Activated naive CD8-positive, alpha-beta T cell treated with anti-CD3 and anti-CD28 coated beads, Interleukin-2, amount 50 U/mL, for 24 hours (primary cell): ENCODE data around the gene STRIP1.
"Not testable (repeated sequence)": the region's sequence is repeated elsewhere in the genome, so short reads cannot be mapped to it uniquely, and the experiment has no call there.

Experiments
- ATAC-seq: fragments of 150-1000 bp; cut with Tn5 transposase; one replicate; pipeline ENCODE4 v1.10.0; 2021
- DNase-seq: peaks from one replicate; pipeline ENCODE4 v3.0.0; 2021
- H3K27ac Mint-ChIP-seq: one replicate; pipeline ENCODE4 v1.8.0; 2021; ENCODE audit warnings: mild to moderate bottlenecking, mixed read lengths
- H3K27me3 Mint-ChIP-seq: one replicate; pipeline ENCODE4 v1.8.0; 2021; ENCODE audit warnings: mixed read lengths
- H3K36me3 Mint-ChIP-seq: one replicate; pipeline ENCODE4 v1.8.0; 2021; ENCODE audit warnings: low read depth, mixed read lengths
- H3K4me1 Mint-ChIP-seq: one replicate; pipeline ENCODE4 v1.8.0; 2021; ENCODE audit warnings: mixed read lengths
- H3K4me3 Mint-ChIP-seq: one replicate; pipeline ENCODE4 v1.8.0; 2021; ENCODE audit warnings: mild to moderate bottlenecking, moderate library complexity, mixed read lengths
- H3K9me3 Mint-ChIP-seq: one replicate; pipeline ENCODE4 v1.8.0; 2021; ENCODE audit warnings: mixed read lengths

STRIP1 gene

DNA sequence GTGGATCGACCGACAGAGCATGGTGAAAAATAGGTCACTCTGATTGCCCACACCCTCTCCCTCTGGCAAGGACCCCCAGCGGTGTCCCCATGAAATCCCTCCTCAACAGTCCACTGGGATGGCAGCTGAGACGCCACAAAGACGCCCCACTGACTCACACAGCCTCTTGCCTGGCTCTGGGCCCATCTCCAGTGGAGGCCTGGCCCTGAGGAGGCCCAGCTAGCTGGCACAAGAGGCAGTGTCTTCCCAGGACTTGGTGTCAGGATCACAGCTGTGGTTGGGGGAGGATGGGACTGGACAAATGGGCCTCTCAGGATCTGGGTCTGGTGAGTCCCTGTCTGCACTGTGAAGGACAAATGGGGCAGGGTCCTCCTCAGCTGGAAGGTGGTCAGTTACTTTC lies 31.4 kb downstream of the STRIP1 start:
- Mint-ChIP-seq H3K4me1 (peaks cover 7% of the 10 kb centered on the region), H3K27ac (no peak overlapping the region), H3K27me3 (peaks cover 34% of the 10 kb centered on the region), H3K4me3 (no peak overlapping the region), H3K36me3 (peaks cover 2% of the 10 kb centered on the region), H3K9me3 (no peaks in the 10 kb centered on the region)
- ATAC-seq: no peak
- no peak for DNase-seq

DNA sequence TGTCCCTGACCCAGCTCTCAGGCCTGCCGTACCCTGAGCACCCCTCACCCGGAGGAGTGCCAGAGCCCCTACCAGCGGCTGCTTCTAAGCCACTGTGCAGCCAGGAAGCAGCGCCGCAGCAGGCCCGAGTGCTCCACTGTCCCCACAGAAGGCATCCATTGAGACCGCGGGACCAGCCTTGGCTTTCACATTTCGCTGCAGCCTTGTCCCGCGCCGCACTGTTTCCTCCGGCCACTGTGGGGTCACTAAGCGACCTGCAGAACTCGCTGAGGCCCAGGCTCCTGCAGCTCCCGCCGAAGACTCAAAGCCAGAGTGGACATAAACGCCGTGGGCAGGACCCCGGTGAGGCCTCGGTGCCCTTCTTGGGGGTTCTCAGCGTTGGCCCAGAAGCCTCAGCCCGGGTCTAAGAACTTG lies 33.1 kb downstream of the STRIP1 start:
- no peaks in the 10 kb centered on the region for H3K9me3 Mint-ChIP-seq
- ATAC-seq: no peak
- peaks cover 2% of the 10 kb centered on the region for H3K36me3 Mint-ChIP-seq
- peaks cover 7% of the 10 kb centered on the region for H3K4me1 Mint-ChIP-seq
- no peak overlapping the region for H3K4me3 Mint-ChIP-seq
- DNase-seq: no peak
- peaks cover 48% of the 10 kb centered on the region for H3K27me3 Mint-ChIP-seq
- H3K27ac Mint-ChIP-seq: no peak overlapping the region

DNA sequence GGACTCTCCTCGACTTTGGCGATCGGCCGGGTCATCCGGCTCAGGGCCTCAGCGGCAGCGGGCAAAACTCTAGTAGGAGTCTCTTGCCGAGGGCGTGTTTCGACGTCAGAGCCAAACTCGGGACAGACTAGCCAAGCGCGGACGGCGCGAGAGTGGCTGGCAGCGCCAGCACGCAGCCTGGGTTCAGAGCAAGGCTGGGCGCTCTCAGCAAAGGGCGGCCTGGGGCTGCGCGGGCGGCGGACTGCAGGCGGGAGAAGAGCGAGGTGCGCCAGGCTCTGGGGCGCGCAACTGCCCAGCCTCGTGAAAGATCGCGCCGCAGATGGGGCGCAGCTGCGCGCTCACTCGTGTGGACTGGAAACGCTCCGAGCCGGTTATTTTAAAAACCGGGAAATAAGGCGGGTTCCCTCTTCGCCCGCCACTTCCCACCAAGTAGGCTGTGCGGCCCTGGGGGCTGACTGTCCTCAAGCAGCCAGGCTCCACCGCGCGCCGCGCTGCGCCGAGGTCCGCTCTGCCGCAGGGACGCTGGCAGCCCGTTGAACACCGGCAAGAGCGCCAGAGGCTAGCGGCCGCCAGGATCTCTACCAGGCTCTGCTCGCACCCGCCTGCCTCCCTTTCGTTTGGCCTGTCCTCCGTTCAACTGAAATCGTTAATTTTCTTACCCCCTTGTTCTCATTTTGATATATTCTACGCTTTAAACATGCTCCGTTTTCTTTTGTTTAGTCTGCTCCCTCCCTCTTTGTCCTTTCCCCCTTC lies 33.6 kb downstream of the STRIP1 start:
- H3K4me3 Mint-ChIP-seq: peak overlapping the region; percentile 45
- H3K27ac Mint-ChIP-seq: no peak overlapping the region
- no peak for DNase-seq
- H3K36me3 Mint-ChIP-seq: peaks cover 2% of the 10 kb centered on the region
- H3K4me1 Mint-ChIP-seq: peaks cover 7% of the 10 kb centered on the region
- peak; percentile 31 for ATAC-seq
- peaks cover 53% of the 10 kb centered on the region for H3K27me3 Mint-ChIP-seq
- no peaks in the 10 kb centered on the region for H3K9me3 Mint-ChIP-seq

DNA sequence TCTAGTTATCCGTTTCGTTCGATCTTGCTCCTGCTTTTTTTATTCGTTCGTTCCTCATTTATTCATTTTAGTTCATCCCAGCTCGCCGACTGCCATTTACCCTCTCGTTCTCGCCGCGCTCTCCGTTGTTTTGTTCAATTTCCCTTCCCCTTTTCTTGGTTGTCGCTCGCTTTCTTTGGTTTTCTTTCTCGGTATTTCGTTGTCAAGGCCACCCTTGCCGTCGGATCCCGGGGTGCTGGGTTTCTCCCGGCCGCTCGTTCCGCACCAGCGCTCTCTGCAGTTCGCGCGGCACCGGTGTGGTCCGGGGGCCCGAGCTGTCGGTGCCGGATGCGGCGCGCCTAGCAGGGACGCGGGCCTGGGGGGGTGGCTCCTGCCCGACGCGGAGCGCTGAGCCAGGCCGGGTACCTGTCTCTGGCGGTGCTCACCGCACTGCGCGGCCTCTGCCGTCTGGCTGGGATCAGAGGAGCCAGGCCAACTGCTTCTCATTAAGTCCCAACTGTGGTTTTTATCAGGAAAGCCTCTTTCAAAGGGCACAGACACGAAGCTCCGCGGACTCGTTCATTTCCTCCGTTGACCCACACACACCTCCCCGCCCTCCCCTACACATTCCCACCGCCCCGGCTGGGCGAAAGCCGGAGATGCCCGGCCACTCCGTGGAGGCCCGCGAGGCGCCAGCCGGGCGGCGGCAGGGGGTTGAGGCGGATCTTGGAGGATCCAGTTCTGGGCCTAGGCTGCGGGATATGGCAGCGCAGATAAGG lies 34.4 kb downstream of the STRIP1 start:
- Mint-ChIP-seq H3K36me3 (peaks cover under 1% of the 10 kb centered on the region), H3K4me3 (peak overlapping the region; percentile 45), H3K9me3 (no peaks in the 10 kb centered on the region), H3K4me1 (peaks cover 7% of the 10 kb centered on the region), H3K27me3 (peaks cover 59% of the 10 kb centered on the region), H3K27ac (no peak overlapping the region)
- DNase-seq: peak; percentile 26
- ATAC-seq: peak; percentile 8

DNA sequence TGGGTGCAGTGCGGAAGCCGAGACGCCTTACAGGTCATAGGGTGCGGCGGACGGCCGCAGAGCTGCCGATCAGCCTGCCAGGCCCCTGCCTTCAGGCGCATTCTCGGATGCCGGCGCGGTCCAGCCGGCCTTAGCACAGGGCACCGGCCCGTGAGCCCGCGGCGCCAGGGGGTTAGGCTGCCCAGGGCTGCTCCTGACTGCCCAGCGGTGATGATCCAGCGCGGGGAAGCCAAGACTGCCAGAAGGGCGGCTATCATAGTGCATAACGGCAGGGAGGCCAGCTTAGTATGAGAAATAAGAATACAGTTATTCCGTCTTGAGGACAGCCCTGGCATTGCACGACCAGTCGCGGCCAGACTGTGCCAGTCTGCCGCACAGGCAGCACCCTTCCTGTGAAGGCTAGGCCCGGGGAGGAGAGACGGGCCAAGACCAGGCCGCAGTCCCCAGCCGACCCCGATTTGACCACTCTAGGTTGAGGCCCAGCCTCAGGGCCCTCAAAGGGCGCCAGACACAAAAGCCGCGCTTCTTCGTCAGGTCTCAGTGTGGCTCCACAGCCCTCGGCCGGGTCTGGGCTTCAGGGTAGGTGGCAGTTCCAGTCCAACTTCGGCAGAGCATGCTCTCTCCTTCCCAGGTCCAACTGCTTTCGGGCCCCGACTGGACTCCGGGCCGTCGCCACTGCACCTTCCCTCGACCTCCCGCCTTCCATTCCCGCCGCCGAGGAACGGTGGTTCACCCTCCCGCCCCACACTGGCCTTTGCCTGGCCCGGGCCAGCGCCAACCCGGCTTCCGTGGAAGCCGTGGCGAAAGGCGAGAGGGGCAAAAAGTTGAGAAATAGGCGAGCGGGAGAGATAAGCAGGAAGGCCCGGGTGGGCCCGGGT lies 35.2 kb downstream of the STRIP1 start:
- H3K27ac Mint-ChIP-seq: no peak overlapping the region
- peaks cover 7% of the 10 kb centered on the region for H3K4me1 Mint-ChIP-seq
- no peaks in the 10 kb centered on the region for H3K36me3 Mint-ChIP-seq

DNA sequence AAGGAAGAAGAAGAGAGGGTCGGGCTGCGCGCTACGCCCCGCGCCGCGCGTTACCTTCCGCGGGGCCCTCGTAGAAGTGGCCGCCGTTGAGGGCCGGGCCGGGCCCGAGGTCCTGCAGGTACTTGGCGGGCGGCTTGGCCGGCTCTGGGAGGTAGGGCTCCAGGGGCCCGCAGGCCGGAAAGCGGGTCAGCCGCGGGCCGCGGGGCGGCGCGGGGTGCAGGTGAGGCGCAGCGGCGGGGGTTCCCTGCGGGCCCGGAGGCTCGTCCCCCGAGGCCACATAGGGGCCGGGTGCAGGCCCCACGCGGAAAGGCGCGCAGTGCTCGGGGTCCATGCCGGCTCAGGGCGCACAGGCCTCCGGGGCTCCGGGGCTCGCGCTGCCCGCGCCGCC lies 35.9 kb downstream of the STRIP1 start:
- Mint-ChIP-seq H3K36me3 (no peaks in the 10 kb centered on the region), H3K27ac (no peak overlapping the region), H3K9me3 (no peaks in the 10 kb centered on the region), H3K27me3 (peaks cover 67% of the 10 kb centered on the region), H3K4me3 (no peak overlapping the region), H3K4me1 (peaks cover 7% of the 10 kb centered on the region)
- DNase-seq (no peak), ATAC-seq (no peak)

More for the DNA sequence above, 35.2 kb downstream of the STRIP1 start:
- DNase-seq: no peak
- peaks cover 65% of the 10 kb centered on the region for H3K27me3 Mint-ChIP-seq
- H3K9me3 Mint-ChIP-seq: no peaks in the 10 kb centered on the region
- peak; percentile 11 for ATAC-seq
- H3K4me3 Mint-ChIP-seq: no peak overlapping the region

DNA sequence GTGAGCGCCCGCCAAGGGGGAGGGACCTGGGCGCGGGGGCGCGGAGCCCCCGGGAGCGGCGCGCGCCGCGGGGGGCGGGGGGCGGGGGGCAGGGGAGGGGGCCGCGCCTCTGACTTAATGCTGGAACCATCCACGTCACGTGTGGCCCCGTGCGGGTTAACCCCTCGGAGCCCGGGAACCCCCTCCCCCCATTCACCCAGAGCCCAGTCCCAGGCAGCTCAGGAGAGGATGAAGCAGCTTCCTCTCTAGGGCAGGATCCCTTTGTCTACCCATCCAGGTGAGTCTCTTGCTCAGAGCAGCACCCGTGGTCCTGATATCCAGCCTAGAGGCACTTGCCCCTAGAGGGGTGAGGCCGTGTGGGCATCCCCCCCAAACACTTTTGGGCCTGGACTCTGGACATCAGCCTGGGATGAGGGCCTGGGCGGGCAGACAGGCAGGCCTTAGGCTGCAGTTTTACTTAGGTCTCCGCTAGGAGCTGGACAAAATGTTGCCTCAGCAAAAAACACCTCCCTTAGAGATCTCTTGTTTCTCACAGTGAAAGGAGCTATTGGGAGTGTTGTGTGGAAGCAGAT lies 36.3 kb downstream of the STRIP1 start, which contains the start of gene ALX3:
TSS of gene ALX3 (minus strand) at position 2 of the 572 bp plus-strand sequence. CDS start 60 bp downstream, outside the sequence.
- Mint-ChIP-seq H3K4me1 (peaks cover 7% of the 10 kb centered on the region), H3K36me3 (no peaks in the 10 kb centered on the region), H3K9me3 (no peaks in the 10 kb centered on the region), H3K4me3 (no peak within 1 kb of the TSS), H3K27me3 (peaks cover 67% of the 10 kb centered on the region), H3K27ac (no peak within 1 kb of the TSS)
- ATAC-seq: no peak
- DNase-seq: no peak

- H3K27me3 Mint-ChIP-seq: peaks cover 47% of the 10 kb centered on the region
- H3K36me3 Mint-ChIP-seq: no peaks in the 10 kb centered on the region
- H3K27ac Mint-ChIP-seq: no peak overlapping the region
- ATAC-seq: no peak
- no peaks in the 10 kb centered on the region for H3K4me1 Mint-ChIP-seq
- DNase-seq: no peak
- no peaks in the 10 kb centered on the region for H3K9me3 Mint-ChIP-seq
- H3K4me3 Mint-ChIP-seq: no peak overlapping the region
Measured at GRCh38 chr1:110074166-110074565, 39.7 kb downstream of the STRIP1 start.

DNA sequence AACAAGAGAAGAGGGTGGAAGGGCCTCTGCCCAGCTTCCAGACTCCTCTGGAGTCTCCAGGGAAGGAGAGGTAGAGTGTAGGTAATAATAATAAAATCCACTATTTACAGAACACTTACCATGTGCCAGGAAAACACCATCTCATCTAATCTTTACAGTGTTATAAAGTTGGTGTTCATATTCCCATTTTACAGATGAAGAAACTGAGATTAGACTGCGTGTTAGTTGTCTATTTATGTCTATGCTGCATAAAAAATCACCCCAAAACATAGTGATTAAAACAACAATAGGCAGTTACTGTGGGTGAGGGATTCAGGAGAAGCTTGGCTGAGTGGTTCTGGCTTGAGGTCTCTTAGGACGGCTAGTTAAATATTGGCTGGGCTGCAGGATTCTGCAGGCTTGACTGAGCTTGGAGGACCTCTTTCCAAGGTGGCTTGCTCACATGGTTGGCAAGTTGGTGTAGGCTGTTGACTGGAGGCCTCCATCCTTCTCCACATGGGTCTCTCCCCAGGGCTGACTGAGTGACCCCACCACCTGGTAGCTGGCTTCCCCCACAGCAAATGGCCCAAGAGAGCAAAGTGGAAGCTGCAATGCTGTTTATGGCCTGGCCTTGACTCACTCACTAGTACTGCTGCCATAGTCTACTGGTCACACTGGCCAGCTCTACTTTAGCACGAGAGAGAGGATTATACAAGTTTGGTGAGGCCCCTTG lies 42.5 kb downstream of the STRIP1 start:
- Mint-ChIP-seq H3K9me3 (no peaks in the 10 kb centered on the region), H3K27me3 (peaks cover 36% of the 10 kb centered on the region), H3K36me3 (no peaks in the 10 kb centered on the region), H3K4me3 (no peak overlapping the region), H3K4me1 (no peaks in the 10 kb centered on the region), H3K27ac (no peak overlapping the region)
- DNase-seq (no peak), ATAC-seq (no peak)

- not testable (repeated sequence) for ATAC-seq, DNase-seq, H3K36me3 Mint-ChIP-seq, H3K4me3 Mint-ChIP-seq, H3K27ac Mint-ChIP-seq, H3K9me3 Mint-ChIP-seq
- Mint-ChIP-seq H3K4me1 (peaks cover 13% of the 10 kb centered on the region), H3K27me3 (peaks cover 36% of the 10 kb centered on the region)
Measured at GRCh38 chr1:110079995-110080394, 45.6 kb downstream of the STRIP1 start.

DNA sequence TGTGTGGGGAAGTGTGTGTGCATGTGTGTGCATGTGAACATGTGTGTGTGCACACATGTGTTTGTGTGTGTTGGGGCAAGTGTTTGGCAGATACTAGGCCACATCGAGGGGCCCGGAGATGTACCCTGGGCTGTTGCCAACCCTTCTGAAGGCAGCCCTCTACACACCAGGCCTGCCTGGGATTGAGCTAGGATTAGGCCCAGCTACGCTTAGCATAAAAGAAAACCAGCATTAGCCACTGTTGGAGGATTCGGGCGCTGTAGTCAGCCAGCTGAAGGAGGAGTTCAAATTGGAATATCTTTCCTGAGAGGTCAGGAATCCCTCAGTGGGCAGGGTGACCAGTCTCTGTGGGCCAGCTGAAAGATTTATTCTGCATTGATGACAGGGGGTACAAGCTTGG lies 46.6 kb downstream of the STRIP1 start:
- Mint-ChIP-seq H3K4me3 (no peak overlapping the region), H3K36me3 (no peaks in the 10 kb centered on the region), H3K4me1 (peaks cover 14% of the 10 kb centered on the region), H3K27me3 (peaks cover 46% of the 10 kb centered on the region), H3K9me3 (no peaks in the 10 kb centered on the region), H3K27ac (no peak overlapping the region)
- ATAC-seq (no peak), DNase-seq (no peak)

GRCh38 chr1:110082477-110082876 lies 48.1 kb downstream of the STRIP1 start:
- Mint-ChIP-seq H3K4me3 (no peak overlapping the region), H3K36me3 (no peaks in the 10 kb centered on the region), H3K27ac (no peak overlapping the region), H3K4me1 (peaks cover 14% of the 10 kb centered on the region), H3K27me3 (peaks cover 53% of the 10 kb centered on the region), H3K9me3 (no peaks in the 10 kb centered on the region)
- DNase-seq (no peak), ATAC-seq (no peak)

- Mint-ChIP-seq H3K36me3 (no peaks in the 10 kb centered on the region), H3K4me1 (peaks cover 14% of the 10 kb centered on the region), H3K27ac (no peak overlapping the region), H3K4me3 (peak overlapping the region; percentile 79), H3K27me3 (peaks cover 55% of the 10 kb centered on the region), H3K9me3 (no peaks in the 10 kb centered on the region)
- ATAC-seq: no peak
- DNase-seq: no peak
Measured at GRCh38 chr1:110083061-110083865, 48.8 kb downstream of the STRIP1 start.
